HEK293 (cell line): ENCODE results near the gene ASTN2.

Source experiments
- ZNF561 ChIP-seq: fragments of 450-650 bp; IDR thresholded peaks from 2 replicates; pipeline ENCODE4 v1.5.1; 2018; ENCODE audit warnings: missing biosample characterization, missing genetic modification characterization, borderline replicate concordance
- ZNF639 ChIP-seq: fragments of 450-650 bp; formaldehyde crosslinking; IDR thresholded peaks from 2 replicates; pipeline ENCODE4 v1.5.1; 2016; ENCODE audit warnings: missing biosample characterization, missing genetic modification characterization
- ZNF670 ChIP-seq: fragments of 450-650 bp; formaldehyde crosslinking; IDR thresholded peaks from 2 replicates; pipeline ENCODE4 v1.5.1; 2016; ENCODE audit warnings: missing biosample characterization, missing genetic modification characterization, low read depth
- TF ChIP-seq, protein P1 (sequence below): fragments of 450-650 bp; formaldehyde crosslinking; optimal IDR thresholded peaks from 2 replicates; pipeline ENCODE3; 2016; ENCODE audit warnings: missing biosample characterization, mild to moderate bottlenecking, missing genetic modification characterization

GRCh38 chr9:117008876-117009275, 406.0 kb downstream of the ASTN2 start:
- TF ChIP-seq ZNF561 (tag by site-specific recombination) (no peak), ZNF639 (tag by site-specific recombination) (no peak), ZNF670 (tag by site-specific recombination) (no peak)
- TF ChIP-seq, protein P1, sequence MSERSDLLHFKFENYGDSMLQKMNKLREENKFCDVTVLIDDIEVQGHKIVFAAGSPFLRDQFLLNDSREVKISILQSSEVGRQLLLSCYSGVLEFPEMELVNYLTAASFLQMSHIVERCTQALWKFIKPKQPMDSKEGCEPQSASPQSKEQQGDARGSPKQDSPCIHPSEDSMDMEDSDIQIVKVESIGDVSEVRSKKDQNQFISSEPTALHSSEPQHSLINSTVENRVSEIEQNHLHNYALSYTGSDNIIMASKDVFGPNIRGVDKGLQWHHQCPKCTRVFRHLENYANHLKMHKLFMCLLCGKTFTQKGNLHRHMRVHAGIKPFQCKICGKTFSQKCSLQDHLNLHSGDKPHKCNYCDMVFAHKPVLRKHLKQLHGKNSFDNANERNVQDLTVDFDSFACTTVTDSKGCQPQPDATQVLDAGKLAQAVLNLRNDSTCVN (tag by site-specific recombination) = no peak
